ENCODE data around the gene ASTN2. TPM values are rescaled to one million over a fixed set of nuclear protein-coding genes. Genes with fewer than 3 reads are reported as not detected.

ASTN2 gene
- total RNA-seq, 4 donors from 2014 or later, result 0.94 to 5.6 (median 3.7) TPM

- TF ChIP-seq POLR2A (IDR thresholded peaks at IDR 0.05), result no peak
- TF ChIP-seq, protein P1, sequence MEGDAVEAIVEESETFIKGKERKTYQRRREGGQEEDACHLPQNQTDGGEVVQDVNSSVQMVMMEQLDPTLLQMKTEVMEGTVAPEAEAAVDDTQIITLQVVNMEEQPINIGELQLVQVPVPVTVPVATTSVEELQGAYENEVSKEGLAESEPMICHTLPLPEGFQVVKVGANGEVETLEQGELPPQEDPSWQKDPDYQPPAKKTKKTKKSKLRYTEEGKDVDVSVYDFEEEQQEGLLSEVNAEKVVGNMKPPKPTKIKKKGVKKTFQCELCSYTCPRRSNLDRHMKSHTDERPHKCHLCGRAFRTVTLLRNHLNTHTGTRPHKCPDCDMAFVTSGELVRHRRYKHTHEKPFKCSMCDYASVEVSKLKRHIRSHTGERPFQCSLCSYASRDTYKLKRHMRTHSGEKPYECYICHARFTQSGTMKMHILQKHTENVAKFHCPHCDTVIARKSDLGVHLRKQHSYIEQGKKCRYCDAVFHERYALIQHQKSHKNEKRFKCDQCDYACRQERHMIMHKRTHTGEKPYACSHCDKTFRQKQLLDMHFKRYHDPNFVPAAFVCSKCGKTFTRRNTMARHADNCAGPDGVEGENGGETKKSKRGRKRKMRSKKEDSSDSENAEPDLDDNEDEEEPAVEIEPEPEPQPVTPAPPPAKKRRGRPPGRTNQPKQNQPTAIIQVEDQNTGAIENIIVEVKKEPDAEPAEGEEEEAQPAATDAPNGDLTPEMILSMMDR (IDR thresholded peaks at IDR 0.05), result no peak
- no peak overlapping the region for H3K4me3 ChIP-seq (replicated peaks in 1 of 3)
- H3K36me3 ChIP-seq, result no peaks in the 10 kb centered on the region
- no peaks in the 10 kb centered on the region for H3K9me3 ChIP-seq
- peak overlapping the region in 2 of 3 donors; percentile 30 to 57 for H3K27ac ChIP-seq
- H3K4me1 ChIP-seq, result peaks cover 7 to 17% of the 10 kb centered on the region in 2 donors
- WGBS, 2 donors, result 81 to 83% methylated on average over 7 of the region's 7 CpGs
- intact Hi-C loops (cut with DNase I), result no loop called here
- DNase-seq, result no peak
- no peaks in the 10 kb centered on the region for H3K27me3 ChIP-seq
Measured at GRCh38 chr9:116471944-116472506, 942.8 kb downstream of the ASTN2 start.

DNA sequence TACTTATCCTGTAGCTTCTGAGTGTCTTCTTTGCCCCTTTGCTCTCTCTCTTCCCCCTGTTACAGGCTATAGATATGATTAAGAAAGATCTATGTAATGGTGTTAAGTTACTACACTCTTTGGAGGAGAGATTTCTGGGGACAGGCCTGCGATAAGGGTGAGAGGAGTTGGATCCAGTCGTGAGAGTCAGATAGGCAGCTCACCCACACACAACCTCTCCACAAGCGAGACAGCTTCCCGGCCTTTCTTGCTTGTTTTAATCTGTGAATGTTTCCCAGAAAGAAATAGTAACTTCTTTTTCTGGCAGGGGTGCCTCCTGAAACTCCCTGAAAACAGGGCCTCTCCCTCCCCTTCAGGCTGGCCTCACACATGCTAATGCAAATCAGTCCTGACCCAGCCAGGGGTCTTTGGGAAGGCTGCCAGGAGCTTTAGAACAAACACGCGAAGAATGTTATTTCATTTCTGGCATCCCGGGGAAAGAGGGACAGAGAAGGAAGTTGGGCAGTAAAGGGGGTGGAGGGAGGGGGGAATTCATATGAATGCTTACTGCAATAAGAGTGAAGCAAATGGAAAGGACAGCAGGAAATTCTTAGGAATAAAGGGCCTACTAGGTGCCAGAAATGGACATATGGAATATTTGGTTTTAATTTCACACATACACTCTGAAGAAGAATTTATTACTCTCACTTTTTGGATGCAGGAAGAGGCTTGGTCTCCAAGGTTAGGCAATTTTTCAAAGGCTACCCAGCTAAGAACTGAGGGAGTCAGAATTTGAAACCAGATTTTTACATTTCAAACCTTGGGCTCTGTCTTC, 943.6 kb downstream of the ASTN2 start:
- DNase-seq, result peak; percentile 10 to 28
- TF ChIP-seq POLR2A (IDR thresholded peaks at IDR 0.05), result no peak
- TF ChIP-seq, protein P1 (IDR thresholded peaks at IDR 0.05), result no peak

GRCh38 chr9:116468793-116469527, 945.9 kb downstream of the ASTN2 start:
- Histone ChIP-seq H3K36me3 (no peaks in the 10 kb centered on the region), H3K4me3 (replicated peaks in 1 of 3) (no peak overlapping the region), H3K27ac (no peak overlapping the region), H3K9me3 (no peaks in the 10 kb centered on the region), H3K4me1 (peaks cover 7 to 11% of the 10 kb centered on the region in 2 donors), H3K27me3 (no peaks in the 10 kb centered on the region)
- DNase-seq, result no peak
- no peak for TF ChIP-seq POLR2A (IDR thresholded peaks at IDR 0.05)
- TF ChIP-seq, protein P1 (IDR thresholded peaks at IDR 0.05), result no peak
- intact Hi-C loops (cut with DNase I), result no loop called here
- WGBS, 2 donors, result 77 to 82% methylated on average over 8 of the region's 8 CpGs

More for the DNA sequence above, 943.6 kb downstream of the ASTN2 start:
- WGBS, 2 donors, result 15 to 19% methylated on average over 7 of the region's 7 CpGs
- Histone ChIP-seq H3K9me3 (no peaks in the 10 kb centered on the region), H3K36me3 (no peaks in the 10 kb centered on the region), H3K4me1 (peaks cover 7 to 11% of the 10 kb centered on the region in 2 donors), H3K4me3 (replicated peaks in 1 of 3) (no peak overlapping the region), H3K27ac (peak overlapping the region in 2 of 3 donors; percentile 30 to 57), H3K27me3 (no peaks in the 10 kb centered on the region)
- intact Hi-C loops (cut with DNase I), result no loop called here

DNA sequence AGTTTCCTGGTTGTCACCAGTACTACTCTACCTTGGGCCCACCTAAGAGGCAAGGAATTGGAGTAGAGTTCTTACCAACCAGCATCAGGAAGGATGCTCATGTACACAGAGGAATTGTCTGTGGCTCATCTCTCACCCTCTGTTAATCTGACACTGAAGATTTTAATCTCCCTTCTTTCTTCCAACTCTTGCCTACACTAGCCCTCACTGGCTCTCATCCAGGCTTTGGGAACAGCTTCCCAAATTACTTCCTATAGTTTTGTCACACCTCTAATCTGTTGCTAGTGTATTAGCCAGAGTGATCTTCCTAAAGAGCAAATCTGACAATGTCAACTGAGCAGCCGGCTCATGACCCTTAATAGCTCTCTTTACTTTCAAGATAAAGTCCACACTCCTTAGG, 946.5 kb downstream of the ASTN2 start:
- Histone ChIP-seq H3K4me1 (peaks cover 7 to 11% of the 10 kb centered on the region in 2 donors), H3K4me3 (replicated peaks in 1 of 3) (no peak overlapping the region), H3K9me3 (no peaks in the 10 kb centered on the region), H3K36me3 (no peaks in the 10 kb centered on the region), H3K27me3 (no peaks in the 10 kb centered on the region), H3K27ac (no peak overlapping the region)
- WGBS, 2 donors, result 60 to 64% methylated on average over 1 of the region's 1 CpG
- no peak for DNase-seq
- intact Hi-C loops (cut with DNase I), result no loop called here
- no peak for TF ChIP-seq POLR2A (IDR thresholded peaks at IDR 0.05)
- TF ChIP-seq, protein P1 (IDR thresholded peaks at IDR 0.05), result no peak

All from thyroid gland (tissue), 4 donors.